Measurements from ENCODE around the gene APOL4. TPM values are rescaled to one million over a fixed set of nuclear protein-coding genes. Genes with fewer than 3 reads are reported as not detected.

The APOL4 gene
- total and polyA plus RNA-seq, 2 of the 4 experiments (the other 2 are of a cell fraction), result 0.07 TPM; not detected in 1

DNA sequence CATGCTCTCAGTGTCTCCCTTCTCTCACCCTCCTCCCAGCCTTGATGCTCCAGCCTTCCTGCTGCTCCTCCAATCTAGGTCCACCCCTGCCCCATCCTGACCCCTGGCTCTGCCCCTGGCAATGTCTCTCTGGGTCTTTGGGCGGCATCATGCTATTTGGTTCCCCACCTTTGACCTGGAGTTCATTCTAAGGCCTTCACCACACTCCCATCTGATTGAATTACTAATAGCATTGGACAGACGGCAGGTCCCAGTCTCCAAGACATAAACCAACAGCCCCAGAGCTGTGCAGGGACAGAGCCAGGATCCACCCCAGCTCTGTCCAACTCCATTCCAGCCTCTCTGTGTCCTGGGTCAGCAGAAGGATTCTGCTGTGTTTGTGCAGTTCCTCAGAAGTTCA lies 7.2 kb downstream of the APOL4 start:
- in situ Hi-C loops (cut with MboI; ENCODE audit: low sequenced_read_pairs), result loop anchor here (10.0 kb wide), 1 partner anchor 290 kb away; the partner anchor contains the start of gene TXN2
- Histone ChIP-seq H2AK9ac (replicated peaks; ENCODE audit: low read depth, low read length, poor library complexity) (no peak overlapping the region), H3K18ac (ENCODE audit: low read depth, low read length) (no peak overlapping the region), H2BK120ac (ENCODE audit: low read depth, low read length) (no peak overlapping the region), H3K14ac (replicated peaks; ENCODE audit: low read depth, low read length) (no peak overlapping the region), H2AFZ (replicated peaks; ENCODE audit: low read length, poor library complexity) (no peak overlapping the region), H3K79me1 (ENCODE audit: low read depth in 1 of 2, low read length in 2 of 2) (peaks cover 0 to 8% of the 10 kb centered on the region in 2 experiments; a peak in 1 of 4 replicates), H3K4me2 (ENCODE audit: low read depth, low read length) (no peak overlapping the region), H3K4me3 (ENCODE audit: insufficient read depth, low read depth, low read length) (no peak overlapping the region), H4K5ac (ENCODE audit: low read depth, low read length) (no peak overlapping the region), H3K4ac (ENCODE audit: low read depth, low read length) (no peak overlapping the region), H3K4me1 (ENCODE audit: control insufficient read depth, insufficient read depth, low read length) (peaks cover 11% of the 10 kb centered on the region), H2BK5ac (ENCODE audit: low read depth, low read length, poor library complexity, severe bottlenecking) (no peak overlapping the region), H4K8ac (ENCODE audit: low read depth in 2 of 2, low read length in 2 of 2) (no peak overlapping the region), H3K9me3 (ENCODE audit: control insufficient read depth, insufficient read depth, low read length) (no peaks in the 10 kb centered on the region), H3K27ac (ENCODE audit: insufficient read depth, low read length) (no peak overlapping the region), H4K20me1 (ENCODE audit: insufficient read depth, low read length) (no peaks in the 10 kb centered on the region), H3K9me1 (ENCODE audit: insufficient read depth, low read length) (peaks cover 12% of the 10 kb centered on the region), H2BK20ac (ENCODE audit: low read depth, low read length) (no peak overlapping the region), H3K9ac (ENCODE audit: low read depth, low read length) (no peak overlapping the region), H4K91ac (ENCODE audit: insufficient read depth, low read depth, low read length) (no peak overlapping the region), H2AK5ac (ENCODE audit: low read depth, low read length) (no peak overlapping the region), H3K56ac (ENCODE audit: extremely low read depth, insufficient read depth, low read length) (no peak overlapping the region), H3K23ac (ENCODE audit: low read depth, low read length) (no peak overlapping the region), H3K36me3 (ENCODE audit: control insufficient read depth, insufficient read depth, low read length) (no peaks in the 10 kb centered on the region), H2BK15ac (ENCODE audit: low read depth, low read length) (no peak overlapping the region), H3K27me3 (ENCODE audit: control insufficient read depth, insufficient read depth, low read length) (peaks cover 3% of the 10 kb centered on the region; the same call in 1 of the 2 replicates)
- WGBS, 2 experiments (ENCODE audit: extremely low coverage in 2 of 2, insufficient read length in 1 of 2), result 75% methylated on average over 1 of the region's 2 CpGs; no CpG with 5 or more reads in 1 of the 2 experiments
- TF ChIP-seq CEBPB (IDR thresholded peaks at IDR 0.05; ENCODE audit: low read depth, low read length) (no peak), MAZ (IDR thresholded peaks at IDR 0.05; ENCODE audit: borderline replicate concordance, low read depth, low read length) (no peak), BHLHE40 (IDR thresholded peaks at IDR 0.05; ENCODE audit: low read depth, low read length) (no peak), RCOR1 (IDR thresholded peaks at IDR 0.05; ENCODE audit: insufficient replicate concordance, low read length) (no peak), NFE2L2 (IDR thresholded peaks at IDR 0.05; ENCODE audit: low read depth, low read length) (no peak), SMC3 (IDR thresholded peaks at IDR 0.05; ENCODE audit: low read depth, low read length) (no peak), POLR2A (IDR thresholded peaks at IDR 0.05; ENCODE audit: low read depth, low read length) (no peak), MAFK (IDR thresholded peaks at IDR 0.05; ENCODE audit: low read depth, low read length) (no peak), MXI1 (IDR thresholded peaks at IDR 0.05; ENCODE audit: borderline replicate concordance, low read depth, low read length) (no peak)
- TF ChIP-seq, protein P1, sequence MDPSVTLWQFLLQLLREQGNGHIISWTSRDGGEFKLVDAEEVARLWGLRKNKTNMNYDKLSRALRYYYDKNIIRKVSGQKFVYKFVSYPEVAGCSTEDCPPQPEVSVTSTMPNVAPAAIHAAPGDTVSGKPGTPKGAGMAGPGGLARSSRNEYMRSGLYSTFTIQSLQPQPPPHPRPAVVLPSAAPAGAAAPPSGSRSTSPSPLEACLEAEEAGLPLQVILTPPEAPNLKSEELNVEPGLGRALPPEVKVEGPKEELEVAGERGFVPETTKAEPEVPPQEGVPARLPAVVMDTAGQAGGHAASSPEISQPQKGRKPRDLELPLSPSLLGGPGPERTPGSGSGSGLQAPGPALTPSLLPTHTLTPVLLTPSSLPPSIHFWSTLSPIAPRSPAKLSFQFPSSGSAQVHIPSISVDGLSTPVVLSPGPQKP (IDR thresholded peaks at IDR 0.05; ENCODE audit: borderline replicate concordance, low read depth, low read length), result no peak
- TF ChIP-seq, protein P2, sequence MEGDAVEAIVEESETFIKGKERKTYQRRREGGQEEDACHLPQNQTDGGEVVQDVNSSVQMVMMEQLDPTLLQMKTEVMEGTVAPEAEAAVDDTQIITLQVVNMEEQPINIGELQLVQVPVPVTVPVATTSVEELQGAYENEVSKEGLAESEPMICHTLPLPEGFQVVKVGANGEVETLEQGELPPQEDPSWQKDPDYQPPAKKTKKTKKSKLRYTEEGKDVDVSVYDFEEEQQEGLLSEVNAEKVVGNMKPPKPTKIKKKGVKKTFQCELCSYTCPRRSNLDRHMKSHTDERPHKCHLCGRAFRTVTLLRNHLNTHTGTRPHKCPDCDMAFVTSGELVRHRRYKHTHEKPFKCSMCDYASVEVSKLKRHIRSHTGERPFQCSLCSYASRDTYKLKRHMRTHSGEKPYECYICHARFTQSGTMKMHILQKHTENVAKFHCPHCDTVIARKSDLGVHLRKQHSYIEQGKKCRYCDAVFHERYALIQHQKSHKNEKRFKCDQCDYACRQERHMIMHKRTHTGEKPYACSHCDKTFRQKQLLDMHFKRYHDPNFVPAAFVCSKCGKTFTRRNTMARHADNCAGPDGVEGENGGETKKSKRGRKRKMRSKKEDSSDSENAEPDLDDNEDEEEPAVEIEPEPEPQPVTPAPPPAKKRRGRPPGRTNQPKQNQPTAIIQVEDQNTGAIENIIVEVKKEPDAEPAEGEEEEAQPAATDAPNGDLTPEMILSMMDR (conservative IDR thresholded peaks at IDR 0.05; ENCODE audit: low read depth, low read length), result no peak
- intact Hi-C loops (cut with micrococcal nuclease), result loop anchor here (2.0 kb wide), 1 partner anchor 82 kb away; no protein-coding TSS in a partner anchor
- DNase-seq (no peak), ATAC-seq (ENCODE audit: low read depth) (no peak)
- ChIA-PET CTCF (interaction anchor here (1.1 kb wide), 1 partner anchor 31 kb away, joined by 3 read pairs; no protein-coding TSS in a partner anchor), POLR2A (ENCODE audit: unreplicated experiment) (no interaction called here)
- no TSS peak for BruUV-seq (replicated peaks)
- dilution Hi-C loops (cut with HindIII; ENCODE audit: low sequenced_read_pairs, unreplicated experiment), result no loop called here
